Skin epidermis (tissue), 12 donors: ENCODE measurements around the gene SPRING1.
A peak's percentile ranks its signal among the peaks of the same experiment; 100 is the strongest.

Experiments used
- H3K27ac ChIP-seq, 21 experiments: fragments of 200-600 bp; sonication (generic) in 11 of 21; one replicate each; pipeline ENCODE4 v1.5.0; 2020; ENCODE audit warnings: mild to moderate bottlenecking in 3 of 21, inconsistent platforms in 2 of 21, moderate library complexity in 2 of 21
- H3K4me3 ChIP-seq, 7 experiments: fragments of 200-600 bp; sonication (generic) in 2 of 7; one replicate each; pipeline ENCODE4 v1.5.0; 2020; ENCODE audit warnings: inconsistent platforms in 2 of 7, mild to moderate bottlenecking in 2 of 7, moderate library complexity in 1 of 7

Gene SPRING1

GRCh38 chr12:116712458-116713303 lies 25.2 kb downstream of the SPRING1 start:
- Histone ChIP-seq H3K4me3 (no peak overlapping the region), H3K27ac (no peak overlapping the region)

GRCh38 chr12:116710370-116711150 lies 27.3 kb downstream of the SPRING1 start:
- Histone ChIP-seq H3K4me3 (no peak overlapping the region), H3K27ac (no peak overlapping the region)

- Histone ChIP-seq H3K27ac (no peak overlapping the region), H3K4me3 (no peak overlapping the region)
Measured at GRCh38 chr12:116709768-116710167, 28.1 kb downstream of the SPRING1 start.

GRCh38 chr12:116708826-116709756 lies 28.8 kb downstream of the SPRING1 start:
- no peak overlapping the region for H3K4me3 ChIP-seq
- no peak overlapping the region for H3K27ac ChIP-seq

- no peak overlapping the region for H3K27ac ChIP-seq
- no peak overlapping the region for H3K4me3 ChIP-seq
Measured at GRCh38 chr12:116707751-116708150, 30.1 kb downstream of the SPRING1 start.

GRCh38 chr12:116703214-116703795 lies 34.6 kb downstream of the SPRING1 start:
- Histone ChIP-seq H3K27ac (no peak overlapping the region), H3K4me3 (no peak overlapping the region)

GRCh38 chr12:116701432-116701831 lies 36.4 kb downstream of the SPRING1 start:
- Histone ChIP-seq H3K4me3 (no peak overlapping the region), H3K27ac (no peak overlapping the region)

GRCh38 chr12:116700066-116700465 lies 37.8 kb downstream of the SPRING1 start:
- no peak overlapping the region for H3K4me3 ChIP-seq
- H3K27ac ChIP-seq = no peak overlapping the region

GRCh38 chr12:116698554-116699075 lies 39.3 kb downstream of the SPRING1 start:
- H3K27ac ChIP-seq = no peak overlapping the region
- no peak overlapping the region for H3K4me3 ChIP-seq

- no peak overlapping the region for H3K27ac ChIP-seq
- H3K4me3 ChIP-seq = no peak overlapping the region
Measured at GRCh38 chr12:116698116-116698515, 39.8 kb downstream of the SPRING1 start.

GRCh38 chr12:116697716-116698115 lies 40.2 kb downstream of the SPRING1 start:
- H3K4me3 ChIP-seq = no peak overlapping the region
- H3K27ac ChIP-seq = no peak overlapping the region

- Histone ChIP-seq H3K4me3 (no peak overlapping the region), H3K27ac (no peak overlapping the region)
Measured at GRCh38 chr12:116697305-116697704, 40.6 kb downstream of the SPRING1 start.

GRCh38 chr12:116695464-116695725 lies 42.5 kb downstream of the SPRING1 start:
- H3K27ac ChIP-seq = no peak overlapping the region
- H3K4me3 ChIP-seq = no peak overlapping the region

GRCh38 chr12:116694653-116695463 lies 43.0 kb downstream of the SPRING1 start:
- H3K4me3 ChIP-seq = no peak overlapping the region
- no peak overlapping the region for H3K27ac ChIP-seq

GRCh38 chr12:116693286-116694227 lies 44.3 kb downstream of the SPRING1 start:
- Histone ChIP-seq H3K4me3 (peak overlapping the region in 2 of 7 experiments; percentile 9 to 10), H3K27ac (no peak overlapping the region)

- no peak overlapping the region for H3K27ac ChIP-seq
Measured at GRCh38 chr12:116692605-116693004, 45.3 kb downstream of the SPRING1 start.

GRCh38 chr12:116691636-116692035 lies 46.2 kb downstream of the SPRING1 start:
- no peak overlapping the region for H3K27ac ChIP-seq

More at GRCh38 chr12:116692605-116693004, 45.3 kb downstream of the SPRING1 start:
- no peak overlapping the region for H3K4me3 ChIP-seq

GRCh38 chr12:116691205-116691604 lies 46.7 kb downstream of the SPRING1 start:
- Histone ChIP-seq H3K4me3 (no peak overlapping the region), H3K27ac (no peak overlapping the region)

More at GRCh38 chr12:116691636-116692035, 46.2 kb downstream of the SPRING1 start:
- H3K4me3 ChIP-seq = no peak overlapping the region
